Forelimb muscle (tissue), 1 donor: Measurements from ENCODE around the gene KRTAP9-4. TPM values are rescaled to one million over a fixed set of nuclear protein-coding genes. Genes with fewer than 3 reads are reported as not detected.
"Not testable (repeated sequence)": the region's sequence is repeated elsewhere in the genome, so short reads cannot be mapped to it uniquely, and the experiment has no call there.

Experiments used
- DNase-seq: peaks from one replicate; pipeline ENCODE4 v3.0.0-alpha.2; 2013; ENCODE audit warnings: low read depth
- polyA plus RNA-seq: library from polyadenylated mRNA; unstranded; fragments of 120-200 nt; gene quantifications from one replicate; pipeline ENCODE4 v1.2.1, GENCODE V29; 2013; ENCODE audit not compliant: insufficient read length

Gene KRTAP9-4
- polyA plus RNA-seq, result not detected

DNA sequence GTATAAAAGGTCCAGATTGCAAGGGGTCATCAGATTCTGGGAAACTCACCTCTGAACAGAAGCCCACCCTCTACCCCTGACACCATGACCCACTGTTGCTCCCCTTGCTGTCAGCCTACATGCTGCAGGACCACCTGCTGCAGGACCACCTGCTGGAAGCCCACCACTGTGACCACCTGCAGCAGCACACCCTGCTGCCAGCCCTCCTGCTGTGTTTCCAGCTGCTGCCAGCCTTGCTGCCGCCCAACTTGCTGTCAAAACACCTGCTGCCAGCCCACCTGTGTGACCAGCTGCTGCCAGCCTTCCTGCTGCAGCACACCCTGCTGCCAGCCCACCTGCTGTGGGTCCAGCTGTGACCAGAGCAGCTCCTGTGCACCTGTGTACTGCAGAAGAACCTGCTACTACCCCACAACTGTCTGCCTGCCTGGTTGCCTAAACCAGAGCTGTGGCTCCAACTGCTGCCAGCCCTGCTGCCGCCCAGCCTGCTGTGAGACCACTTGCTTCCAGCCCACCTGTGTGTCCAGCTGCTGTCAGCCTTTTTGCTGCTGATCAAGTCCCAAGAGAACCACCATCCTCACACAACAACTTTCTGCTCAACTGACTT lies at the start of gene KRTAP9-4:
Gene KRTAP9-4, plus strand, starts transcription at position 51 of the 604 bp plus-strand sequence. Its CDS starts 34 bp downstream, at position 85.
- DNase-seq, result not testable (repeated sequence)

GRCh38 chr17:41211845-41212466 lies 37.5 kb upstream of the KRTAP9-4 start:
- DNase-seq, result no peak

DNA sequence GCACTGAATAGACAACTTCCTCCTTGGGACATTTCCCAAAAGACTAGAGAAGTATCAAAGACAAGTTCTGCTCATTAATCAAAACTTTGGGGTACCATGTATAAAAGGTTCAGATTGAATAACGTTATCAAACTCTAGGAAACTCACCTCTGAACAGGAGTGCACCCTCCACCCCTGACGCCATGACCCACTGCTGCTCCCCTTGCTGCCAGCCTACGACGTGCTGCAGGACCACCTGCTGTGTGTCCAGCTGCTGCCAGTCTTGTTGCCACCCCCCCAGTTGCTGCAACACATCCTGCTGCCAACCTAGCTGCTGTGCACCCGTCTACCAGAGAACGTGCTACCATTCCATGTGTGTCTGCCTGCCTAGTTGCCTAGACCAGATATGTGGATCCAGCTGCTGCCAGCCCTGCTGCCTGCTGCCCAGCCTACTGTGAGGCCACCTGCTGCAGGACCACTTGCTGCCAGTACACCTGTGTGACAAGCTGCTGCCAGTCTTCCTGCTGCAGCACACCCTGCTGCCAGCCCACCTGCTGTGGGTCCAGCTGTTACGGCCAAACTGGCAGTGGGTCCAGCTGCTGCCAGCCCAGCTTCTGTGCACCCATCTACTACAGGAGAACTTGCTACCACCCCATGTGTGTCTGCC lies 36.8 kb upstream of the KRTAP9-4 start:
- DNase-seq, result no peak

- DNase-seq, result no peak
Measured at GRCh38 chr17:41215681-41216080, 33.8 kb upstream of the KRTAP9-4 start.

DNA sequence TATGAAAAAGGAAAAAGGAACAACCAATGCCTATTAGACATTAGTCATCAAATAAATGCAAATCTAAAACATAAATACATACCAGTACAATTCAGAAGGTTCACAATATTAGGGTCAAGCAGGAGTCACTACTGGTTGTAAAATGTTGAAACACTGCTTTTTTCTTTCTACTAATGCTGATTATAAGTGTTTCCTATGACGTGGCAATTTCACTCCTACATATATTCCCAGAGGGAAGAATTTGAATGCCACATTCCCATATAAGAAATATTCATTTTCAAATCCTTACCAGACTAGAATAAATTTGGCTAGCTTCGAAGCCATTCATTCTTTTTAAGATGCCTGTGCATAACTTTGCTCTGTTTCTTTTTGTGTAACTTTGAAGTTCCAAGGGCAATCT lies 25.7 kb upstream of the KRTAP9-4 start:
- DNase-seq, result no peak

- DNase-seq, result no peak
Measured at GRCh38 chr17:41226051-41226450, 23.4 kb upstream of the KRTAP9-4 start.

GRCh38 chr17:41226598-41227095 lies 22.8 kb upstream of the KRTAP9-4 start, which contains the start of gene KRTAP9-2:
TSS of gene KRTAP9-2 (plus strand) at chr17:41226648. CDS start at chr17:41226655, 7 bp downstream.
- DNase-seq, result not testable (repeated sequence)

- no peak for DNase-seq
Measured at GRCh38 chr17:41230094-41230493, 19.4 kb upstream of the KRTAP9-4 start.

DNA sequence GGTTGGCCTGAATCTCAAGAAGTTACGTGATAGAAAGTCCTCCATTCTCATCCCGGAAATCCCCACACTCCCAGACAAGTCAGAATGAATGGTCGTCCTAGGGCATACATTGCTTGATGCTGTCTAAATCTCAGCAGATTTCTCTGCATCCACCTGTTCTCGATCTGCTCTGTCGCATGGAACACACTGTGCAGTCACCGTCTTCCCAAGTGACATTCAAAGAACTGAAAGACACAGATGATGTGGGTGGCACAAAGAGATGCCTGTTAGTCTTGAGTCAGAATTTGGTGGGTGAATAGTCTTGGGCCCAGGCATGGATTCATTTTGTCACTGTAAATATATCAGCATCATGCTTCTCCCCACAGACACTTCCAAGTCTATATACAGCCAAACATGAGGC lies 17.8 kb upstream of the KRTAP9-4 start:
- no peak for DNase-seq

DNA sequence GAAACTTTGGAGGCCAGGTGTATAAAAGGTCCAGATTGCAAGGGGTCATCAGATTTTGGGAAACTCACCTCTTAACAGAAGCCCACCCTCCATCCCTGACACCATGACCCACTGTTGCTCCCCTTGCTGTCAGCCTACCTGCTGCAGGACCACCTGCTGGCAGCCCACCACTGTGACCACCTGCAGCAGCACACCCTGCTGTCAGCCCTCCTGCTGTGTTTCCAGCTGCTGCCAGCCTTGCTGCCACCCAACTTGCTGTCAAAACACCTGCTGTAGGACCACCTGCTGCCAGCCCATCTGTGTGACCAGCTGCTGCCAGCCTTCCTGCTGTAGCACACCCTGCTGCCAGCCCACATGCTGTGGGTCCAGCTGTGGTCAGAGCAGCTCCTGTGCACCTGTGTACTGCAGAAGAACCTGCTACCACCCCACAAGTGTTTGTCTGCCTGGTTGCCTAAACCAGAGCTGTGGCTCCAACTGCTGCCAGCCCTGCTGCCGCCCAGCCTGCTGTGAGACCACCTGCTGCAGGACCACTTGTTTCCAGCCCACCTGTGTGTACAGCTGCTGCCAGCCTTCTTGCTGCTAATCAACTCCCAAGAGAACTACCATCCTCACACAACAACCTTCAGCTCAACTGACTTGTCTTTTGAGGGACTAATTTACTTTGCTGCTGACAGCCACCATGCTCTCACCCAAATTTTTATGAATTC lies 16.9 kb upstream of the KRTAP9-4 start, which contains the start of gene KRTAP9-3:
Gene KRTAP9-3, plus strand, starts transcription at position 51 of the 707 bp plus-strand sequence. Its CDS starts 53 bp downstream, at position 104.
- not testable (repeated sequence) for DNase-seq

DNA sequence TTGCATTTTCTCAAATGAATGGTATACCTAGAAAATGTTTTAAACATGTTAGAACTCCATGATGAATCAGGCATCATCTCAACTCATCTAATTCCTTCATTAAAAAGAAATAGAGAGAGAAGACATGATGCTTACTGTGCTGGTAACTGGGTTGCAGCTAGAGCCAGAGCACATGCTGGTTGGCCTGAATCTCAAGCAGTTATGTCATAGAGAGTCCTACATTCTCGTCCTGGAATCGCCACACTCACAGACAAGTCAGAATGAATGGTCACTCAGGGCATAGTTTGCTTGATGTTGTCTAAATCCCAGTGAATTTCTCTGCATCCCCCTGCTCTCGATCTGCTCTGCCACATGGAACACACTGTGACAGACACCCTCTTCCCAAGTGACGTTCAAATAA lies 12.4 kb upstream of the KRTAP9-4 start:
- not testable (repeated sequence) for DNase-seq

GRCh38 chr17:41237949-41238437 lies 11.5 kb upstream of the KRTAP9-4 start, which contains the start of gene KRTAP9-8:
TSS of gene KRTAP9-8 (plus strand) at chr17:41237999. CDS start at chr17:41238052, 53 bp downstream.
- not testable (repeated sequence) for DNase-seq

DNA sequence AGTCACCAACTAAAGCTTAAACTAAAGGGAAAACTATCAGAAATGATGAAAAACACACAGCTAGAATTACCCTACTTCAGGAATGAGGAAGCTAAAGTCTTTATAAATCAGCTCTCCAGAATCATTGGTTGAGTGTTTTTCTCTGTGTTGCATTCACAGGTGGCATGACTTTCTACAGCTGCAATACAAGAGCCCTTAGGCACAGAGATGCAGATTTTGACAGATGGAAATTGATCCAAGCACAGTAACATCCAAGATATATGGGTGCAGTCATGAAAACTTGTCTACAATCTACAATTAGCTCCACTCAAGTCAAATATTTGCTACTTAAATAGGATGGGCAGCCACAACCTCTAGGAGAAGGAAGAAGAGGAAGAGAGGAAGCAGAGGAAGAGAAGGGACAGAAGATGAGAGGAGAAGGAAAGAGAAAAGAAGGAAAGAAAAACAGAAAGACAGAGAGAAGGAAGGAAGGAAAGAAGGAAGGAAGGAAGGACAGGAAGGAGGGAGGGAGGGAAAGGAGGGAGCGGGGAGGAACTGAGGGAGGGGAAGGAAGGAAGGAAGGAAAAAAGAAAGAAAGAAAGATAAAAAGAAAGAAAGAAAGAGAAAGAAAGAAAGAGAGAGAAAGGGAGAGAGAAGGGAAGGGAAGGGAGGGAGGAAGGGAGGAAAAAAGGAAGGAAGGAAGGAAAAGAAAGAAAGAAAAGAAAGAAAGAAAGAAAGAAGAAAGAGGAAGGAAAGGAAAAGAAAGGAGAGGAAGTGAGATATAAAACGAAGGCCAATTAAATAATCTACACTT lies 2.3 kb upstream of the KRTAP9-4 start:
- not testable (repeated sequence) for DNase-seq

DNA sequence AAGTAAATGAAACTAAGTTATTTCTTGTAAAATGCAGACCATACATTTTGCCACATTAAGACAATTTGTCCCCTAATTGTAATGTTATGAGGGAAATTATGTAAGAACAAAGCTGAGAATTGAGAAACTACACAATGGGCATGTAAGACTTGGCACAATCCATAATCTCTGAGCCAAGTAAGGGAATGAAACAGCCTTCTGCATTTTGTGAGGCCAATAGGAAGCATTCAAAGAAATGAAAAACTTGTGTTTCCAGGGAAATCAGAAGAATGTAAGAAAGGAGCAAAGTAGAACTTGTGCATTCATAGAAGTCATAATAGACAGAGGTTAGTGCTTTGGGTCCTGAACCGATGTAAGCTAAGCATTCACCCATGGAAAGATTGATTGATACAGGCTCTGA lies 1.8 kb downstream of the KRTAP9-4 start:
- no peak for DNase-seq

DNA sequence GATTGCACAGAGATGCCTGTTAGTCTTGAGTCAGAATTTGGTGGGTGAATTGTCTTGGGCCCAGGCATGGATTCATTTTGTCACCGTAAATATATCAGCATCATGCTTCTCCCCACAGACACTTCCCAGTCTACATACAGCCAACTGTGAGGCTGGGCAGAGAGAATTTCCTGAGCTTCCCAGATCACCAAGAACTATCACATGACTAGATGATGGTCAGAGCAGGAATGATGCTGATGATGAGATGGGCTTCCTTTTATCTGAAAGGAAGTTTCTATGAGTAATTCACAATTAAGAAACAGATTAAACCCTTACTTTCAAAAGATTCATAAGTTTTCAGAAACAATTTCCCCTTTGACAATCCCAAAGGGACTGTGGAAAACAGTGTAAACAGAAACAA lies 5.4 kb downstream of the KRTAP9-4 start:
- DNase-seq, result no peak

DNA sequence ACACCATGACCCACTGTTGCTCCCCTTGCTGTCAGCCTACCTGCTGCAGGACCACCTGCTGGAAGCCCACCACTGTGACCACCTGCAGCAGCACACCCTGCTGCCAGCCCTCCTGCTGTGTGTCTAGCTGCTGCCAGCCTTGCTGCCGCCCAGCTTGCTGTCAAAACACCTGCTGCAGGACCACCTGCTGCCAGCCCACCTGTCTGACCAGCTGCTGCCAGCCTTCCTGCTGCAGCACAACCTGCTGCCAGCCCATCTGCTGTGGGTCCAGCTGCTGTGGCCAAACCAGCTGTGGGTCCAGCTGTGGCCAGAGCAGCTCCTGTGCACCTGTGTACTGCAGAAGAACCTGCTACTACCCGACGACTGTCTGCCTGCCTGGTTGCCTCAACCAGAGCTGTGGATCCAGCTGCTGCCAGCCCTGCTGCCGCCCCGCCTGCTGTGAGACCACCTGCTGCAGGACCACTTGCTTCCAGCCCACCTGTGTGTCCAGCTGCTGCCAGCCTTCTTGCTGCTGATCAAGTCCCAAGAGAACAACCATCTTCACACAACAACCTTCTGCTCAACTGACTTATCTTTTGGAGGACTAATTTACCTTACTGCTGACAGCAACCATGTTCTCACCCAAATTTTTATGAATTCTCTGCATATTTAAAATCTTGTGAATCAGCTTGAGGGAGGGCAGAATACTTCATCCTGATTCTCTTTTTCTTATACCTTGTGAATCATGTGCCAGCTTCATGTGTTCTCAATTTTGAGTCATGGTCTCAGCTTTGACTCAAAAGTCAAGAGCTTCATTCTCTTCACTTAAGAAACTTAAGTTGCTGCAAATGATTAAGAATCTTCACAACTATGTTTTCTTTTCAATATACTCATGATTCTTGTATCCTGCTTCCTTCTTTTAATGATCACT lies 6.1 kb downstream of the KRTAP9-4 start, which contains the start of gene KRTAP9-9:
Gene KRTAP9-9, plus strand, starts transcription at position 4 of the 910 bp plus-strand sequence.
- not testable (repeated sequence) for DNase-seq

DNA sequence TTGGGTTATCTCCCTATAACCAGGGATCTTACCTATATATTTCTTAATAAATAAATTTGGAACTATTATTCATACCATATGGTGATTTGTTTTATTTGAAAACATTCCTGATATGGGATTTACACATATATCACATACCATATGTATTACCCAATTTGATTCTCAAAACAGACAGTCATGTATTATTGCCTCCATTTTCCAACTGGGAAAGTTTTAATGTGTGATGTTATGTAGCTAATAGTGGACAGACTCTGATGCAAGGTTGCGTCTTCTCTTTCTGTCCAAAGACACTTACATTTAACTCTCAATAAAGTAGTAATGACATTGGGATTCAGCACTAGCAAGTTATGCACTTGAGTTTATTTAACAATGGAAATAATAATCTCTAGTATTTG lies 6.8 kb downstream of the KRTAP9-4 start:
- no peak for DNase-seq

GRCh38 chr17:41258406-41258805 lies 8.9 kb downstream of the KRTAP9-4 start:
- no peak for DNase-seq

DNA sequence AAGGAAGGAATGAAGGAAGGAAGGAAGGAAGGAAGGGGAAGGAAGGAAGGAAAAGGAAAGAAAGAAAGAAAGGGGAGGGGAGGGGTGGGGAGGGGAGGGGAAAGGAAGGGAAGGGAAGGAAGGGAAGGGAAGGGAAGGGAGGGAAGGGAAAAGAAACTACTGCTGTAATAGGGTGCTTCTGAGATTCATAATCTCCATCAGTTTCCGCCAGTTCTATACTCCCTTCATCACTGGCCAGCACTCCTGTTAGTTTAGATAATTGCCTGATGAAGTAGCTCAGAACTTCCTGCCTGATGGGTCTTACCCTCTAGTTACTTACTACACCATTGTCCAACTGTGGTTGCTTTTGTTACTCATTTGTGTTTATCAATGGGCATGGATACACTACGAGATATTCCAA lies 13.7 kb downstream of the KRTAP9-4 start:
- DNase-seq, result no peak

- DNase-seq, result no peak
Measured at GRCh38 chr17:41264599-41264998, 15.1 kb downstream of the KRTAP9-4 start.
